ENCODE measurements around the gene IRAK2. TPM values are rescaled to one million over a fixed set of nuclear protein-coding genes. Genes with fewer than 3 reads are reported as not detected.
A peak's percentile ranks its signal among the peaks of the same experiment; 100 is the strongest.

Gene IRAK2
- total RNA-seq, 1 donor from 2014 or later: 2.0 TPM

DNA sequence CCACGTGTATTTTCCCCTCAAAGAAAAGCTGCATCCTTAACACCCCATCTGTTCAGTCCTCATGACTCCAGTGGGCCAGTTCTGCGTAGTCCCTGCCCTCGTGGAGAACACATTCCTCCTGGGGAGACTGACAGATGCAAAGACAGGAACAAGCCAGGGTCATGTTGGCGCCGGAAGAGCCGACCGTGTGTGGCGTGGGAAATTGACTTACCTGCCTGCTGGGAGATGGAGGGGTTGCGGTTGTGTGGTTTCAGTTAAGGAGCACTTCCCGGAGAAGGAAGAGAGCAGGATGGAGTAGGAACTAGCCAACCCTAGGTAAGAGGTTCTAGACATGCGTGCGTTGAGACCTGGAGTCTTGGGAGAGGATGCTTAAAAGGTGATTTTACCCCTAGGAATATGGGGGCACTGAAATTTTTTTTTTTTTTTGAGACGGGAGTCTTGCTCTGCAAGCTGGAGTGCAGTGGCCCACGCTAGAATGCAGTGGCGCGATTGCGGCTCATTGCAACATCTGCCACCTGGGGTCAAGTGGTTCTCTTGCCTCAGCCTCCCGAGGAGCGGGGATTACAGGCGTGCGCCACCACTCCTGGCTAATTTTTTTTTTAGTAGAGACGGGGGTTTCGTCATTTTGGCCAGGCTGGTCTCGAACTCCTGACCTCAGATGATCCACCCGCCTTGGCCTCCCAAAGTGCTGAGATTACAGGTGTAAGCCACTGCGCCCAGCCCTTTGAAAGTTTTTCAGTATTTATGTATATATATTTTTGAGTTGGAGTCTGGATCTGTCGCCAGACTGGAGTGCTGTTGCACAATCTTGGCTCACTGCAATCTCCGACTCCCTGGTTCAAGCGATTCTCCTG, 21.8 kb upstream of the IRAK2 start:
- no peaks in the 10 kb centered on the region for H3K27me3 ChIP-seq (ENCODE audit: low read depth)
- intact Hi-C loops (cut with micrococcal nuclease): no loop called here
- H3K4me1 ChIP-seq: peaks cover 50% of the 10 kb centered on the region
- peak overlapping the region; percentile 95 for H3K27ac ChIP-seq (replicated peaks)
- peak overlapping the region; percentile 97 for H3K4me3 ChIP-seq
- H3K36me3 ChIP-seq: peaks cover 17% of the 10 kb centered on the region
- DNase-seq: no peak
- no peak for TF ChIP-seq CTCF (IDR thresholded peaks at IDR 0.05; ENCODE audit: borderline replicate concordance)
- H3K9me3 ChIP-seq (replicated peaks): no peaks in the 10 kb centered on the region

DNA sequence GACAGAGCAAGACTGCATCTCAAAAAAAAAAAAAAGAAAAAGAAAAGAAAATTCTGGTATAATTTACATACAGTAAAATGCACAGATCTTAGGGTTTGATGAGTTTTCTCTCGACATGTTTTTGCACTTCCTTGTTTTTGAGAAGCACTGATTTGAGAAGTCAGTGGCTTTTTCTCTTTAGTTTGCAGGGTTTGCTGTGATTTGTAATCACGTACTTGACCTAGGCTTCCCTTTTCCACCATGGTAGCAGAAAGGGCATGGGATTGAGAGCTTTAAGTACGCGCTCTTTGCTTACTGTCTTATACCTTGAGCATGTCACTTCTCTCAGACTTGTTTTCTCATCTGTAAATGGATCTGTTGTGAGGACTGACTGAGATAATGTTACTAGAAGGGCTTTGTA, 19.0 kb upstream of the IRAK2 start:
- no peak for DNase-seq
- TF ChIP-seq CTCF (IDR thresholded peaks at IDR 0.05; ENCODE audit: borderline replicate concordance): no peak
- peaks cover 50% of the 10 kb centered on the region for H3K4me1 ChIP-seq
- no peak overlapping the region for H3K4me3 ChIP-seq
- H3K27ac ChIP-seq (replicated peaks): no peak overlapping the region
- intact Hi-C loops (cut with micrococcal nuclease): no loop called here
- no peaks in the 10 kb centered on the region for H3K27me3 ChIP-seq (ENCODE audit: low read depth)
- H3K9me3 ChIP-seq (replicated peaks): no peaks in the 10 kb centered on the region
- H3K36me3 ChIP-seq: peaks cover 41% of the 10 kb centered on the region

GRCh38 chr3:10149226-10149625, 15.5 kb upstream of the IRAK2 start:
- TF ChIP-seq CTCF (IDR thresholded peaks at IDR 0.05; ENCODE audit: borderline replicate concordance): no peak
- no peak overlapping the region for H3K27ac ChIP-seq (replicated peaks)
- intact Hi-C loops (cut with micrococcal nuclease): no loop called here

DNA sequence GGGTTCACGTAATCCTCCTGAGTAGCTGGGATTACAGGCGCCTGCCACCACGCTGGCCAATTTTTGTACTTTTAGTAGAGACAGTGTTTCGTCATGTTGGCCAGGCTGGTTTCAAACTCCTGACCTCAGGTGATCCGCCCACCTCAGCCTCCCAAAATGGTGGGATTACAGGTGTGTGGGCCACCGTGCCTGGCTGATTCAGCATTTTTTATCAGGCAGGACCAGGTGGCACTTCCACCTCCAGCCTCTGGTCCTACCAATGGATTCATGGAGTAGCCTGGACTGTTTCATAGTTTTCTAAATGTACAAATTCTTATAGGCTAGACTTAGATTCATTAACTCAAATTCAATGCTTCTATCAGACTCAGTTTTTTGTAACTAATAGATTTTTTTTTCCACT, 13.7 kb upstream of the IRAK2 start:
- peaks cover 7% of the 10 kb centered on the region for H3K4me1 ChIP-seq
- intact Hi-C loops (cut with micrococcal nuclease): no loop called here
- H3K36me3 ChIP-seq: peaks cover 69% of the 10 kb centered on the region

More at GRCh38 chr3:10149226-10149625, 15.5 kb upstream of the IRAK2 start:
- Histone ChIP-seq H3K36me3 (peaks cover 74% of the 10 kb centered on the region), H3K4me1 (peaks cover 24% of the 10 kb centered on the region), H3K9me3 (replicated peaks) (no peaks in the 10 kb centered on the region), H3K4me3 (no peak overlapping the region), H3K27me3 (ENCODE audit: low read depth) (no peaks in the 10 kb centered on the region)
- no peak for DNase-seq

More for the DNA sequence above, 13.7 kb upstream of the IRAK2 start:
- H3K27me3 ChIP-seq (ENCODE audit: low read depth): no peaks in the 10 kb centered on the region
- no peak for TF ChIP-seq CTCF (IDR thresholded peaks at IDR 0.05; ENCODE audit: borderline replicate concordance)
- DNase-seq: no peak
- no peak overlapping the region for H3K4me3 ChIP-seq
- no peak overlapping the region for H3K27ac ChIP-seq (replicated peaks)
- H3K9me3 ChIP-seq (replicated peaks): no peaks in the 10 kb centered on the region

All from left ventricle myocardium inferior (tissue), 1 donor.